K562 (cell line): ENCODE measurements around the gene TFAM. TPM values are rescaled to one million over a fixed set of nuclear protein-coding genes. Genes with fewer than 3 reads are reported as not detected.

Source experiments
- ATAC-seq: fragments of 200-7000 bp; cut with Tn5 transposase; 3 replicates; pipeline ENCODE4 v1.9.1; 2020; ENCODE audit warnings: moderate library complexity
- BruUV-seq: library from RNA; stranded (reverse); fragments of 400-500 nt; replicated peaks from 2 replicates; lab custom pipeline; 2021; lab: Mats Ljungman, UMichigan
- CTCF ChIA-PET: fragments of 300-600 bp; formaldehyde crosslinking; extraction: SDS; loops from one replicate; lab custom pipeline; 2021; ENCODE audit warnings: low intra/inter-chr PET ratio; lab: Yijun Ruan, JAX
- POLR2A ChIA-PET: fragments of 300-600, 350-650 bp; sonication (Branson Sonifier 250); formaldehyde crosslinking; extraction: SDS; loops from one replicate; lab custom pipeline; 2021; ENCODE audit warnings: antibody characterized with exemption, inconsistent platforms; lab: Yijun Ruan, JAX
- DNase-seq, 4 experiments: peaks; one replicate each; pipeline versions ENCODE4 v3.0.0 to v3.0.0-alpha.2; 2011 to 2018; ENCODE audit warnings: low spot score in 3 of 4, mixed read lengths in 3 of 4; ENCODE audit errors: extremely low read depth in 1 of 4
- FAIRE-seq: peaks from 2 replicates; lab custom pipeline; 2011; peaks lifted over from hg19 to GRCh38; lab: Jason Lieb, UNC
- H2AFZ ChIP-seq: 2 replicates; pipeline ENCODE4 v1.6.0; 2011; ENCODE audit warnings: low read depth, low read length, control low read depth, inconsistent platforms
- H3K27ac ChIP-seq: fragments of 200-600 bp; 3 replicates; pipeline ENCODE4 v1.8.0; 2011; ENCODE audit warnings: low read depth, mild to moderate bottlenecking, control low read depth, inconsistent platforms, low read length, moderate library complexity, mixed read lengths; ENCODE audit errors: extremely low read depth
- H3K27me3 ChIP-seq, 2 experiments: fragments of 300-600 bp in 1 of 2; 2 replicates in 1 of 2; 3 replicates in 1 of 2; pipeline versions ENCODE4 v1.6.0 to v1.8.0; 2011; ENCODE audit warnings: inconsistent platforms in 2 of 2, low read length in 2 of 2, mild to moderate bottlenecking in 1 of 2, mixed read lengths in 1 of 2, moderate library complexity in 1 of 2; ENCODE audit not compliant: control insufficient read depth in 2 of 2, insufficient read depth in 2 of 2
- H3K36me3 ChIP-seq: fragments of 300-600 bp; 3 replicates; pipeline ENCODE4 v1.8.0; 2011; ENCODE audit warnings: mild to moderate bottlenecking, low read length, inconsistent platforms; ENCODE audit not compliant: control insufficient read depth, insufficient read depth
- H3K4me1 ChIP-seq, 2 experiments: fragments of 200-600 bp in 1 of 2; replicated peaks in 1 of 2; 2 replicates in 1 of 2; 3 replicates in 1 of 2; pipeline versions ENCODE4 v1.5.1 to v1.8.0; 2011; ENCODE audit warnings: inconsistent platforms in 2 of 2, low read length in 2 of 2, mild to moderate bottlenecking in 1 of 2, mixed read lengths in 1 of 2, moderate library complexity in 1 of 2; ENCODE audit not compliant: control insufficient read depth in 2 of 2, insufficient read depth in 2 of 2
- H3K4me2 ChIP-seq: 2 replicates; pipeline ENCODE4 v1.6.1; 2011; ENCODE audit warnings: low read length, control low read depth, inconsistent platforms, mixed read lengths; ENCODE audit not compliant: insufficient read depth
- H3K4me3 ChIP-seq: fragments of 200-600 bp; sonication (generic), shearing (Covaris generic); 2 replicates; pipeline ENCODE4 v1.5.1; 2016; ENCODE audit warnings: control low read depth, inconsistent platforms
- H3K79me2 ChIP-seq: fragments of 200-600 bp; 3 replicates; pipeline ENCODE4 v1.8.0; 2011; ENCODE audit warnings: low read length, inconsistent platforms; ENCODE audit not compliant: control insufficient read depth, insufficient read depth
- H3K9ac ChIP-seq, 2 experiments: 2 replicates each; pipeline versions ENCODE4 v1.6.0 to v1.6.1; 2011; ENCODE audit warnings: low read depth in 2 of 2, low read length in 2 of 2, control low read depth in 1 of 2, inconsistent platforms in 1 of 2, mild to moderate bottlenecking in 1 of 2, mixed read lengths in 1 of 2; ENCODE audit not compliant: insufficient read depth in 1 of 2
- H3K9me1 ChIP-seq: one replicate; pipeline ENCODE4 v1.6.0; 2011; ENCODE audit warnings: inconsistent platforms, mild to moderate bottlenecking, low read length, moderate library complexity; ENCODE audit not compliant: control insufficient read depth, insufficient read depth
- H3K9me3 ChIP-seq: replicated peaks from 2 replicates; pipeline ENCODE4 v1.5.1; 2011; ENCODE audit warnings: low read depth, low read length, inconsistent platforms; ENCODE audit not compliant: control insufficient read depth, insufficient read depth
- H4K20me1 ChIP-seq: replicated peaks from 2 replicates; pipeline ENCODE4 v1.6.1; 2011; ENCODE audit warnings: low read length, inconsistent platforms, mixed read lengths; ENCODE audit not compliant: control insufficient read depth, insufficient read depth
- ATF7 ChIP-seq: fragments of 450-650 bp; IDR thresholded peaks from 2 replicates; pipeline ENCODE4 v1.7.1; 2014; ENCODE audit warnings: mild to moderate bottlenecking, moderate library complexity
- BMI1 ChIP-seq: fragments of 150-350 bp; IDR thresholded peaks from 2 replicates; pipeline ENCODE4 v1.6.1; 2014; ENCODE audit warnings: low read length
- EHMT2 ChIP-seq: fragments of 450-650 bp; IDR thresholded peaks from 2 replicates; pipeline ENCODE4 v1.6.1; 2018; ENCODE audit warnings: antibody characterized with exemption
- ELF2 ChIP-seq: fragments of 250-450 bp; sonication (Bioruptor Pico); IDR thresholded peaks from 2 replicates; pipeline ENCODE4 v1.5.0; 2021; ENCODE audit warnings: mild to moderate bottlenecking
- JUN ChIP-seq, 2 experiments: sonication (generic) in 1 of 2; formaldehyde crosslinking in 1 of 2; IDR thresholded peaks; 2 replicates each; pipeline versions ENCODE4 v1.6.1 to v1.8.0; 2012 to 2022; ENCODE audit warnings: borderline replicate concordance in 2 of 2, mild to moderate bottlenecking in 2 of 2, improper control_type of control experiment in 1 of 2, low read depth in 1 of 2, low read length in 1 of 2, missing genetic modification reagents in 1 of 2
- NEUROD1 ChIP-seq: fragments of 150-350 bp; IDR thresholded peaks from 2 replicates; pipeline ENCODE4 v1.6.1; 2014; ENCODE audit warnings: borderline replicate concordance, low read length, low read depth; ENCODE audit not compliant: partially characterized antibody
- NFIC ChIP-seq: fragments of 450-650 bp; IDR thresholded peaks from 2 replicates; pipeline ENCODE4 v1.6.1; 2017; ENCODE audit warnings: mild to moderate bottlenecking, inconsistent platforms
- SETDB1 ChIP-seq: IDR thresholded peaks from one replicate; pipeline ENCODE4 v1.6.1; 2012; ENCODE audit warnings: low read length, control low read depth, inconsistent platforms
- WGBS: fragments of 100-300 bp; shearing (Covaris generic); methylation state at CpG from one replicate; pipeline ENCODE4 v1.1.6; 2016; ENCODE audit warnings: low coverage, mixed read lengths; ENCODE audit not compliant: insufficient coverage; ENCODE audit errors: missing lambda C conversion rate; 5-methylcytosine and 5-hydroxymethylcytosine counted together
- in situ Hi-C: fragments of 300-500 bp; cut with MboI; formaldehyde crosslinking; loops from 4 replicates; pipeline ENCODE4 v1.15.0; 2018; ENCODE audit warnings: inconsistent platforms, mixed read lengths
- intact Hi-C: fragments of 100-400 bp; cut with micrococcal nuclease; formaldehyde crosslinking; loops from 2 replicates; pipeline ENCODE4 v1.14.2; 2022
- polyA plus RNA-seq, 8 experiments: library from polyadenylated mRNA; depleted of rRNA in 4 of 8; stranded (reverse) in 5 of 8; unstranded in 3 of 8; fragments of >200 nt; fragmentation: Nextera tagmentation in 2 of 8; fragmentation: Illumina TruSeq in 1 of 8; extraction: Ambion mirVana in 2 of 8; extraction: Trizol in 1 of 8; gene quantifications; 2 replicates each; pipeline versions ENCODE4 v1.2.1 to v1.2.3, GENCODE V29; 2011 to 2014; ENCODE audit warnings: inconsistent platforms in 1 of 8, missing spikeins in 1 of 8
- total RNA-seq, 7 experiments: library from RNA; depleted of rRNA in 6 of 7; stranded (reverse); fragments of >200 nt in 6 of 7; fragmentation: Illumina TruSeq in 2 of 7; extraction: Trizol in 2 of 7; gene quantifications; 2 replicates each; pipeline versions ENCODE4 v1.2.1 to v1.2.3, GENCODE V29; 2011 to 2021; ENCODE audit warnings: low replicate concordance in 1 of 7
- TF ChIP-seq, protein P1 (sequence below): IDR thresholded peaks from 2 replicates; pipeline ENCODE4 v1.6.1; 2011; ENCODE audit not compliant: insufficient read length; ENCODE audit errors: extremely low read depth
- TF ChIP-seq, protein P2 (sequence below): sonication (generic); formaldehyde crosslinking; IDR thresholded peaks from 2 replicates; pipeline ENCODE4 v1.8.0; 2022; ENCODE audit warnings: missing genetic modification reagents, mild to moderate bottlenecking, borderline replicate concordance
- TF ChIP-seq, protein P3 (sequence below), 2 experiments: fragments of 450-650 bp in 1 of 2; IDR thresholded peaks; 2 replicates each; pipeline ENCODE4 v1.6.1; 2011 to 2017; ENCODE audit warnings: low read depth in 2 of 2, antibody characterized with exemption in 1 of 2, borderline replicate concordance in 1 of 2, low read length in 1 of 2, mild to moderate bottlenecking in 1 of 2, mixed read lengths in 1 of 2; ENCODE audit not compliant: control insufficient read depth in 1 of 2
- TF ChIP-seq, protein P4 (sequence below): fragments of 150-350 bp; IDR thresholded peaks from 2 replicates; pipeline ENCODE4 v1.6.1; 2014; ENCODE audit warnings: low read depth, mild to moderate bottlenecking, low read length, borderline replicate concordance

The TFAM gene
- total and polyA plus RNA-seq, 9 of the 15 experiments (the other 6 are each of a cell fraction or from before 2014, with no cell fraction given): 74.3 to 227 (median 155) TPM

DNA sequence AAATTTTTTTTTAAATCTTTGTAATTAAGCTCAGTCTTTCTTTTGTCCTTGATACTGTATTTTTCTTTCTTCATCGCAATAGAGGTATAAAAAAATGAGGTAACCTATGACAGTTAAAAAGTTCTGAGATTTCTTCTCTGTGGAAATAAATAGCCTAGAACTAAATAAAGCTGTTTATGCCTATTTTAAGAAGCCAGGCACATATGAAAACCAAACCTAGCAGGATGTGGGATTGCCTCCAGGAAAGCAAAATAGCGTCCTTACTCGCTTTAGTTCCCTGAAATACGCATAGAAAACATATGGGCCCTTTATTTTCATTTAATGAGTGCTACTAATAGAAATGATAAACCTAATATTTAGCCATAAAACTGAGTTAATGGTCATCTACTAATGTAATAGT lies 43.8 kb upstream of the TFAM start:
- no peak overlapping the region for H2AFZ ChIP-seq
- no peak for ATAC-seq
- no TSS peak for BruUV-seq
- no peaks in the 10 kb centered on the region; the same call in 2 of the 3 replicates for H3K36me3 ChIP-seq
- no peak overlapping the region for H3K4me2 ChIP-seq
- in situ Hi-C loops: no loop called here
- H3K79me2 ChIP-seq: peaks cover 20% of the 10 kb centered on the region; the same call in 2 of the 3 replicates
- no peak overlapping the region for H3K27ac ChIP-seq
- ChIA-PET POLR2A (interaction anchor here (1.2 kb wide), 1 partner anchor 73 kb away, joined by 3 read pairs; the partner anchor contains the start of gene CISD1), CTCF (no interaction called here)
- H3K9ac ChIP-seq: no peak overlapping the region
- H3K4me3 ChIP-seq: no peak overlapping the region
- H3K9me3 ChIP-seq: no peaks in the 10 kb centered on the region
- H3K9me1 ChIP-seq: peaks cover 4% of the 10 kb centered on the region
- FAIRE-seq: no peak
- H3K27me3 ChIP-seq: no peaks in the 10 kb centered on the region
- no peak for DNase-seq
- H3K4me1 ChIP-seq: no peaks in the 10 kb centered on the region
- WGBS: 64% methylated on average over 4 of the region's 4 CpGs
- intact Hi-C loops: no loop called here
- H4K20me1 ChIP-seq: no peaks in the 10 kb centered on the region
- TF ChIP-seq JUN (IDR thresholded peaks at IDR 0.05; ENCODE audit: borderline replicate concordance, low read depth, low read length) (no peak), JUN (CRISPR knock-in tag; IDR thresholded peaks at IDR 0.05; ENCODE audit: borderline replicate concordance) (no peak), ELF2 (CRISPR knock-in tag) (no peak), NFIC (no peak), ATF7 (no peak), SETDB1 (no peak), EHMT2 (no peak), BMI1 (no peak), NEUROD1 (no peak)
- TF ChIP-seq, protein P1, sequence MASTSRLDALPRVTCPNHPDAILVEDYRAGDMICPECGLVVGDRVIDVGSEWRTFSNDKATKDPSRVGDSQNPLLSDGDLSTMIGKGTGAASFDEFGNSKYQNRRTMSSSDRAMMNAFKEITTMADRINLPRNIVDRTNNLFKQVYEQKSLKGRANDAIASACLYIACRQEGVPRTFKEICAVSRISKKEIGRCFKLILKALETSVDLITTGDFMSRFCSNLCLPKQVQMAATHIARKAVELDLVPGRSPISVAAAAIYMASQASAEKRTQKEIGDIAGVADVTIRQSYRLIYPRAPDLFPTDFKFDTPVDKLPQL: no peak
- TF ChIP-seq, protein P2, sequence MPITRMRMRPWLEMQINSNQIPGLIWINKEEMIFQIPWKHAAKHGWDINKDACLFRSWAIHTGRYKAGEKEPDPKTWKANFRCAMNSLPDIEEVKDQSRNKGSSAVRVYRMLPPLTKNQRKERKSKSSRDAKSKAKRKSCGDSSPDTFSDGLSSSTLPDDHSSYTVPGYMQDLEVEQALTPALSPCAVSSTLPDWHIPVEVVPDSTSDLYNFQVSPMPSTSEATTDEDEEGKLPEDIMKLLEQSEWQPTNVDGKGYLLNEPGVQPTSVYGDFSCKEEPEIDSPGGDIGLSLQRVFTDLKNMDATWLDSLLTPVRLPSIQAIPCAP (CRISPR knock-in tag): no peak
- TF ChIP-seq, protein P3, sequence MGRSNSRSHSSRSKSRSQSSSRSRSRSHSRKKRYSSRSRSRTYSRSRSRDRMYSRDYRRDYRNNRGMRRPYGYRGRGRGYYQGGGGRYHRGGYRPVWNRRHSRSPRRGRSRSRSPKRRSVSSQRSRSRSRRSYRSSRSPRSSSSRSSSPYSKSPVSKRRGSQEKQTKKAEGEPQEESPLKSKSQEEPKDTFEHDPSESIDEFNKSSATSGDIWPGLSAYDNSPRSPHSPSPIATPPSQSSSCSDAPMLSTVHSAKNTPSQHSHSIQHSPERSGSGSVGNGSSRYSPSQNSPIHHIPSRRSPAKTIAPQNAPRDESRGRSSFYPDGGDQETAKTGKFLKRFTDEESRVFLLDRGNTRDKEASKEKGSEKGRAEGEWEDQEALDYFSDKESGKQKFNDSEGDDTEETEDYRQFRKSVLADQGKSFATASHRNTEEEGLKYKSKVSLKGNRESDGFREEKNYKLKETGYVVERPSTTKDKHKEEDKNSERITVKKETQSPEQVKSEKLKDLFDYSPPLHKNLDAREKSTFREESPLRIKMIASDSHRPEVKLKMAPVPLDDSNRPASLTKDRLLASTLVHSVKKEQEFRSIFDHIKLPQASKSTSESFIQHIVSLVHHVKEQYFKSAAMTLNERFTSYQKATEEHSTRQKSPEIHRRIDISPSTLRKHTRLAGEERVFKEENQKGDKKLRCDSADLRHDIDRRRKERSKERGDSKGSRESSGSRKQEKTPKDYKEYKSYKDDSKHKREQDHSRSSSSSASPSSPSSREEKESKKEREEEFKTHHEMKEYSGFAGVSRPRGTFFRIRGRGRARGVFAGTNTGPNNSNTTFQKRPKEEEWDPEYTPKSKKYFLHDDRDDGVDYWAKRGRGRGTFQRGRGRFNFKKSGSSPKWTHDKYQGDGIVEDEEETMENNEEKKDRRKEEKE (IDR thresholded peaks at IDR 0.05; ENCODE audit: borderline replicate concordance in 1 of 2, control insufficient read depth in 1 of 2, low read depth in 2 of 2, low read length in 1 of 2): no peak
- TF ChIP-seq, protein P4, sequence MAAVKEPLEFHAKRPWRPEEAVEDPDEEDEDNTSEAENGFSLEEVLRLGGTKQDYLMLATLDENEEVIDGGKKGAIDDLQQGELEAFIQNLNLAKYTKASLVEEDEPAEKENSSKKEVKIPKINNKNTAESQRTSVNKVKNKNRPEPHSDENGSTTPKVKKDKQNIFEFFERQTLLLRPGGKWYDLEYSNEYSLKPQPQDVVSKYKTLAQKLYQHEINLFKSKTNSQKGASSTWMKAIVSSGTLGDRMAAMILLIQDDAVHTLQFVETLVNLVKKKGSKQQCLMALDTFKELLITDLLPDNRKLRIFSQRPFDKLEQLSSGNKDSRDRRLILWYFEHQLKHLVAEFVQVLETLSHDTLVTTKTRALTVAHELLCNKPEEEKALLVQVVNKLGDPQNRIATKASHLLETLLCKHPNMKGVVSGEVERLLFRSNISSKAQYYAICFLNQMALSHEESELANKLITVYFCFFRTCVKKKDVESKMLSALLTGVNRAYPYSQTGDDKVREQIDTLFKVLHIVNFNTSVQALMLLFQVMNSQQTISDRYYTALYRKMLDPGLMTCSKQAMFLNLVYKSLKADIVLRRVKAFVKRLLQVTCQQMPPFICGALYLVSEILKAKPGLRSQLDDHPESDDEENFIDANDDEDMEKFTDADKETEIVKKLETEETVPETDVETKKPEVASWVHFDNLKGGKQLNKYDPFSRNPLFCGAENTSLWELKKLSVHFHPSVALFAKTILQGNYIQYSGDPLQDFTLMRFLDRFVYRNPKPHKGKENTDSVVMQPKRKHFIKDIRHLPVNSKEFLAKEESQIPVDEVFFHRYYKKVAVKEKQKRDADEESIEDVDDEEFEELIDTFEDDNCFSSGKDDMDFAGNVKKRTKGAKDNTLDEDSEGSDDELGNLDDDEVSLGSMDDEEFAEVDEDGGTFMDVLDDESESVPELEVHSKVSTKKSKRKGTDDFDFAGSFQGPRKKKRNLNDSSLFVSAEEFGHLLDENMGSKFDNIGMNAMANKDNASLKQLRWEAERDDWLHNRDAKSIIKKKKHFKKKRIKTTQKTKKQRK: no peak
